ENCODE results near the gene CCDC148.

GRCh38 chr2:158130832-158131473, 325.6 kb downstream of the CCDC148 start:
- TF ChIP-seq CTCF (IDR thresholded peaks at IDR 0.05; ENCODE audit: insufficient read depth, low read depth, low read length) (no peak), EZH2 (IDR thresholded peaks at IDR 0.05; ENCODE audit: insufficient read depth, low read length) (no peak)
